HepG2 (cell line): ENCODE results near the gene CDKN3. TPM values are rescaled to one million over a fixed set of nuclear protein-coding genes. Genes with fewer than 3 reads are reported as not detected.

ENCODE experiments used
- CC2D1A ChIP-seq: sonication (generic); formaldehyde crosslinking; IDR thresholded peaks from 2 replicates; pipeline ENCODE4 v1.8.1; 2023; ENCODE audit warnings: mild to moderate bottlenecking, missing genetic modification reagents
- CHD4 ChIP-seq: fragments of 200-600 bp; sonication (generic); IDR thresholded peaks from 2 replicates; pipeline ENCODE4 v1.7.0; 2017; ENCODE audit warnings: mild to moderate bottlenecking, low read length, borderline replicate concordance
- JARID2 ChIP-seq: sonication (generic); formaldehyde crosslinking; IDR thresholded peaks from 2 replicates; pipeline ENCODE4 v1.8.1; 2023; ENCODE audit warnings: missing genetic modification reagents, inconsistent platforms; ENCODE audit not compliant: insufficient replicate concordance
- KDM2A ChIP-seq: sonication (generic); formaldehyde crosslinking; IDR thresholded peaks from 2 replicates; pipeline ENCODE4 v1.4.0; 2020; ENCODE audit warnings: low read depth, missing genetic modification reagents, borderline replicate concordance
- RBFOX2 ChIP-seq: fragments of 200-400 bp; formaldehyde crosslinking; IDR thresholded peaks from 2 replicates; pipeline ENCODE4 v1.6.1; 2017; ENCODE audit warnings: low read depth, mild to moderate bottlenecking, low read length
- SP2 ChIP-seq: sonication (generic); formaldehyde crosslinking; IDR thresholded peaks from 2 replicates; pipeline ENCODE4 v1.5.1; 2020; ENCODE audit warnings: mild to moderate bottlenecking, missing genetic modification reagents
- SSRP1 ChIP-seq: IDR thresholded peaks from 2 replicates; pipeline ENCODE4 v1.6.1; 2016; ENCODE audit warnings: control low read depth
- TRIM24 ChIP-seq: sonication (generic); formaldehyde crosslinking; IDR thresholded peaks from 2 replicates; pipeline ENCODE4 v1.8.0; 2022; ENCODE audit warnings: mild to moderate bottlenecking, missing genetic modification reagents
- ZBTB38 ChIP-seq: sonication (generic); formaldehyde crosslinking; IDR thresholded peaks from 2 replicates; pipeline ENCODE4 v1.5.1; 2020; ENCODE audit warnings: mild to moderate bottlenecking, missing genetic modification reagents
- ZFX ChIP-seq: sonication (generic); formaldehyde crosslinking; IDR thresholded peaks from 2 replicates; pipeline ENCODE4 v1.4.0; 2020; ENCODE audit warnings: mild to moderate bottlenecking, low read depth, missing genetic modification reagents, moderate library complexity
- ZNF12 ChIP-seq: sonication (generic); formaldehyde crosslinking; IDR thresholded peaks from 2 replicates; pipeline ENCODE4 v1.5.0; 2020; ENCODE audit warnings: missing genetic modification reagents
- ZNF234 ChIP-seq: sonication (generic); formaldehyde crosslinking; conservative IDR thresholded peaks from 2 replicates; pipeline ENCODE4 v1.5.1; 2020; ENCODE audit warnings: mild to moderate bottlenecking, missing genetic modification reagents
- ZNF530 ChIP-seq: sonication (generic); formaldehyde crosslinking; IDR thresholded peaks from 2 replicates; pipeline ENCODE4 v1.5.0; 2020; ENCODE audit warnings: low read depth, mild to moderate bottlenecking, missing genetic modification reagents
- ZNF562 ChIP-seq: sonication (generic); formaldehyde crosslinking; IDR thresholded peaks from 2 replicates; pipeline ENCODE4 v1.8.0; 2022; ENCODE audit warnings: missing genetic modification reagents, borderline replicate concordance
- polyA plus RNA-seq, 8 experiments: library from polyadenylated mRNA; depleted of rRNA in 3 of 8; stranded (reverse) in 7 of 8; unstranded in 1 of 8; fragments of >200 nt; fragmentation: Illumina TruSeq in 4 of 8; extraction: Trizol in 4 of 8; gene quantifications; 2 replicates each; pipeline versions ENCODE4 v1.2.1 to v1.2.3, GENCODE V29; 2011 to 2016; ENCODE audit warnings: low read depth in 4 of 8, missing spikeins in 1 of 8, mixed read lengths in 1 of 8; ENCODE audit not compliant: insufficient read depth in 1 of 8
- total RNA-seq, 5 experiments: library from RNA; depleted of rRNA; stranded (reverse); fragments of >200 nt; fragmentation: Illumina TruSeq; extraction: Trizol; gene quantifications; 2 replicates each; pipeline ENCODE4 v1.2.3, GENCODE V29; 2016; ENCODE audit warnings: low read depth in 1 of 5
- TF ChIP-seq, protein P1 (sequence below): sonication (generic); formaldehyde crosslinking; conservative IDR thresholded peaks from 2 replicates; pipeline ENCODE4 v1.8.0; 2022; ENCODE audit warnings: low read depth, missing genetic modification reagents
- TF ChIP-seq, protein P2 (sequence below): sonication (generic); formaldehyde crosslinking; IDR thresholded peaks from 2 replicates; pipeline ENCODE4 v1.5.0; 2020; ENCODE audit warnings: missing genetic modification reagents
- TF ChIP-seq, protein P3 (sequence below): conservative IDR thresholded peaks from 2 replicates; pipeline ENCODE4 v1.6.1; 2018; ENCODE audit warnings: missing genetic modification reagents
- TF ChIP-seq, protein P4 (sequence below): sonication (generic); formaldehyde crosslinking; IDR thresholded peaks from 2 replicates; pipeline ENCODE4 v1.5.0; 2020; ENCODE audit warnings: mild to moderate bottlenecking, missing genetic modification reagents
- TF ChIP-seq, protein P5 (sequence below): sonication (generic); formaldehyde crosslinking; IDR thresholded peaks from 2 replicates; pipeline ENCODE4 v1.4.0; 2020; ENCODE audit warnings: missing genetic modification reagents; ENCODE audit errors: not compliant biosample characterization
- TF ChIP-seq, protein P6 (sequence below): sonication (generic); formaldehyde crosslinking; IDR thresholded peaks from 2 replicates; pipeline ENCODE4 v1.5.0; 2020; ENCODE audit warnings: mild to moderate bottlenecking, missing genetic modification reagents

Gene CDKN3
- total and polyA plus RNA-seq, 2 of the 13 experiments (the other 11 are each of a cell fraction or from before 2014, with no cell fraction given) = 63.0 to 88.9 TPM

DNA sequence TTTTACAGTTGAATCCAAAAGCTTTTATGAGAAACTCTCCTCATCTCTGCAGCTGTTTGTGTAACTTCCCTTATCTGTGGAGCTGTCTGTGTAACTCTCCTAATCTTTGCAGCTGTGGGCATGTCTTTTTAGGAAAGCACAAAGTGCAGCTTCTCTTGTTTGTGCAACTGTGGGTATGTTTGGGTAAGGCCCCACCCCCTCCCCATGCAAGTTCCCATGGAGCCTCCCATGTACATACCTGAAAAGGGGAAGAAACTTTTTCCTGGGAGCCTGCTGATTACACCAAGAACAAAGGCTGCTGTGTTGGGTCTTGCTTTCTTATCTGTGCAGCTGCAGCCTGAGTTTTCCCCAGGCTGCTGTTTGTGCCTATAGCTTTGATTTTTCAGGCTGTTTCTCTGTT is 42.7 kb upstream of the CDKN3 start (continued):
- TF ChIP-seq CC2D1A (CRISPR knock-in tag) (no peak), JARID2 (no peak), ZNF12 (CRISPR knock-in tag) (no peak), TRIM24 (CRISPR knock-in tag) (no peak), ZBTB38 (no peak), ZNF530 (no peak), SSRP1 (CRISPR knock-in tag) (no peak), RBFOX2 (0 out of 2 replicates have a peak, but pooled peaks have one; percentile 15), CHD4 (peak; percentile 24; the same call in 1 of the 2 replicates), ZNF234 (CRISPR knock-in tag) (no peak), KDM2A (no peak), ZNF562 (CRISPR knock-in tag) (no peak), SP2 (CRISPR knock-in tag) (no peak), ZFX (CRISPR knock-in tag) (no peak; the same call in 1 of the 2 replicates)
- TF ChIP-seq, protein P1, sequence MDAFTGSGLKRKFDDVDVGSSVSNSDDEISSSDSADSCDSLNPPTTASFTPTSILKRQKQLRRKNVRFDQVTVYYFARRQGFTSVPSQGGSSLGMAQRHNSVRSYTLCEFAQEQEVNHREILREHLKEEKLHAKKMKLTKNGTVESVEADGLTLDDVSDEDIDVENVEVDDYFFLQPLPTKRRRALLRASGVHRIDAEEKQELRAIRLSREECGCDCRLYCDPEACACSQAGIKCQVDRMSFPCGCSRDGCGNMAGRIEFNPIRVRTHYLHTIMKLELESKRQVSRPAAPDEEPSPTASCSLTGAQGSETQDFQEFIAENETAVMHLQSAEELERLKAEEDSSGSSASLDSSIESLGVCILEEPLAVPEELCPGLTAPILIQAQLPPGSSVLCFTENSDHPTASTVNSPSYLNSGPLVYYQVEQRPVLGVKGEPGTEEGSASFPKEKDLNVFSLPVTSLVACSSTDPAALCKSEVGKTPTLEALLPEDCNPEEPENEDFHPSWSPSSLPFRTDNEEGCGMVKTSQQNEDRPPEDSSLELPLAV (CRISPR knock-in tag) = no peak
- TF ChIP-seq, protein P2, sequence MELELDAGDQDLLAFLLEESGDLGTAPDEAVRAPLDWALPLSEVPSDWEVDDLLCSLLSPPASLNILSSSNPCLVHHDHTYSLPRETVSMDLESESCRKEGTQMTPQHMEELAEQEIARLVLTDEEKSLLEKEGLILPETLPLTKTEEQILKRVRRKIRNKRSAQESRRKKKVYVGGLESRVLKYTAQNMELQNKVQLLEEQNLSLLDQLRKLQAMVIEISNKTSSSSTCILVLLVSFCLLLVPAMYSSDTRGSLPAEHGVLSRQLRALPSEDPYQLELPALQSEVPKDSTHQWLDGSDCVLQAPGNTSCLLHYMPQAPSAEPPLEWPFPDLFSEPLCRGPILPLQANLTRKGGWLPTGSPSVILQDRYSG (CRISPR knock-in tag) = no peak
- TF ChIP-seq, protein P3, sequence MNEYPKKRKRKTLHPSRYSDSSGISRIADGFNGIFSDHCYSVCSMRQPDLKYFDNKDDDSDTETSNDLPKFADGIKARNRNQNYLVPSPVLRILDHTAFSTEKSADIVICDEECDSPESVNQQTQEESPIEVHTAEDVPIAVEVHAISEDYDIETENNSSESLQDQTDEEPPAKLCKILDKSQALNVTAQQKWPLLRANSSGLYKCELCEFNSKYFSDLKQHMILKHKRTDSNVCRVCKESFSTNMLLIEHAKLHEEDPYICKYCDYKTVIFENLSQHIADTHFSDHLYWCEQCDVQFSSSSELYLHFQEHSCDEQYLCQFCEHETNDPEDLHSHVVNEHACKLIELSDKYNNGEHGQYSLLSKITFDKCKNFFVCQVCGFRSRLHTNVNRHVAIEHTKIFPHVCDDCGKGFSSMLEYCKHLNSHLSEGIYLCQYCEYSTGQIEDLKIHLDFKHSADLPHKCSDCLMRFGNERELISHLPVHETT = no peak
- TF ChIP-seq, protein P4, sequence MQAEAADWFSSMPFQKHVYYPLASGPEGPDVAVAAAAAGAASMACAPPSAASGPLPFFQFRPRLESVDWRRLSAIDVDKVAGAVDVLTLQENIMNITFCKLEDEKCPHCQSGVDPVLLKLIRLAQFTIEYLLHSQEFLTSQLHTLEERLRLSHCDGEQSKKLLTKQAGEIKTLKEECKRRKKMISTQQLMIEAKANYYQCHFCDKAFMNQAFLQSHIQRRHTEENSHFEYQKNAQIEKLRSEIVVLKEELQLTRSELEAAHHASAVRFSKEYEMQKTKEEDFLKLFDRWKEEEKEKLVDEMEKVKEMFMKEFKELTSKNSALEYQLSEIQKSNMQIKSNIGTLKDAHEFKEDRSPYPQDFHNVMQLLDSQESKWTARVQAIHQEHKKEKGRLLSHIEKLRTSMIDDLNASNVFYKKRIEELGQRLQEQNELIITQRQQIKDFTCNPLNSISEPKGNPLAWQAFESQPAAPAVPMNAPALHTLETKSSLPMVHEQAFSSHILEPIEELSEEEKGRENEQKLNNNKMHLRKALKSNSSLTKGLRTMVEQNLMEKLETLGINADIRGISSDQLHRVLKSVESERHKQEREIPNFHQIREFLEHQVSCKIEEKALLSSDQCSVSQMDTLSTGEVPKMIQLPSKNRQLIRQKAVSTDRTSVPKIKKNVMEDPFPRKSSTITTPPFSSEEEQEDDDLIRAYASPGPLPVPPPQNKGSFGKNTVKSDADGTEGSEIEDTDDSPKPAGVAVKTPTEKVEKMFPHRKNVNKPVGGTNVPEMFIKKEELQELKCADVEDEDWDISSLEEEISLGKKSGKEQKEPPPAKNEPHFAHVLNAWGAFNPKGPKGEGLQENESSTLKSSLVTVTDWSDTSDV = no peak
- TF ChIP-seq, protein P5, sequence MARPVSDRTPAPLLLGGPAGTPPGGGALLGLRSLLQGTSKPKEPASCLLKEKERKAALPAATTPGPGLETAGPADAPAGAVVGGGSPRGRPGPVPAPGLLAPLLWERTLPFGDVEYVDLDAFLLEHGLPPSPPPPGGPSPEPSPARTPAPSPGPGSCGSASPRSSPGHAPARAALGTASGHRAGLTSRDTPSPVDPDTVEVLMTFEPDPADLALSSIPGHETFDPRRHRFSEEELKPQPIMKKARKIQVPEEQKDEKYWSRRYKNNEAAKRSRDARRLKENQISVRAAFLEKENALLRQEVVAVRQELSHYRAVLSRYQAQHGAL = no peak
- TF ChIP-seq, protein P6, sequence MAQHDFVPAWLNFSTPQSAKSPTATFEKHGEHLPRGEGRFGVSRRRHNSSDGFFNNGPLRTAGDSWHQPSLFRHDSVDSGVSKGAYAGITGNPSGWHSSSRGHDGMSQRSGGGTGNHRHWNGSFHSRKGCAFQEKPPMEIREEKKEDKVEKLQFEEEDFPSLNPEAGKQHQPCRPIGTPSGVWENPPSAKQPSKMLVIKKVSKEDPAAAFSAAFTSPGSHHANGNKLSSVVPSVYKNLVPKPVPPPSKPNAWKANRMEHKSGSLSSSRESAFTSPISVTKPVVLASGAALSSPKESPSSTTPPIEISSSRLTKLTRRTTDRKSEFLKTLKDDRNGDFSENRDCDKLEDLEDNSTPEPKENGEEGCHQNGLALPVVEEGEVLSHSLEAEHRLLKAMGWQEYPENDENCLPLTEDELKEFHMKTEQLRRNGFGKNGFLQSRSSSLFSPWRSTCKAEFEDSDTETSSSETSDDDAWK (CRISPR knock-in tag) = no peak
